D721Med (cell line): ENCODE results near the gene VIPR2.

Experiments used
- DNase-seq: peaks from one replicate; pipeline ENCODE4 v3.0.0; 2011; ENCODE audit warnings: low spot score; ENCODE audit not compliant: insufficient read length
- FAIRE-seq: peaks from 2 replicates; lab custom pipeline; 2011; peaks lifted over from hg19 to GRCh38; lab: Jason Lieb, UNC
- TF ChIP-seq, protein P1 (sequence below): IDR thresholded peaks from 2 replicates; pipeline ENCODE4 v1.5.1; 2012; ENCODE audit warnings: mild to moderate bottlenecking, control low read depth; ENCODE audit not compliant: insufficient read depth; ENCODE audit errors: missing control alignments

Gene VIPR2

GRCh38 chr7:159143780-159144757 lies 598 bp downstream of the VIPR2 start:
- DNase-seq (no peak), FAIRE-seq (no peak)
- TF ChIP-seq, protein P1, sequence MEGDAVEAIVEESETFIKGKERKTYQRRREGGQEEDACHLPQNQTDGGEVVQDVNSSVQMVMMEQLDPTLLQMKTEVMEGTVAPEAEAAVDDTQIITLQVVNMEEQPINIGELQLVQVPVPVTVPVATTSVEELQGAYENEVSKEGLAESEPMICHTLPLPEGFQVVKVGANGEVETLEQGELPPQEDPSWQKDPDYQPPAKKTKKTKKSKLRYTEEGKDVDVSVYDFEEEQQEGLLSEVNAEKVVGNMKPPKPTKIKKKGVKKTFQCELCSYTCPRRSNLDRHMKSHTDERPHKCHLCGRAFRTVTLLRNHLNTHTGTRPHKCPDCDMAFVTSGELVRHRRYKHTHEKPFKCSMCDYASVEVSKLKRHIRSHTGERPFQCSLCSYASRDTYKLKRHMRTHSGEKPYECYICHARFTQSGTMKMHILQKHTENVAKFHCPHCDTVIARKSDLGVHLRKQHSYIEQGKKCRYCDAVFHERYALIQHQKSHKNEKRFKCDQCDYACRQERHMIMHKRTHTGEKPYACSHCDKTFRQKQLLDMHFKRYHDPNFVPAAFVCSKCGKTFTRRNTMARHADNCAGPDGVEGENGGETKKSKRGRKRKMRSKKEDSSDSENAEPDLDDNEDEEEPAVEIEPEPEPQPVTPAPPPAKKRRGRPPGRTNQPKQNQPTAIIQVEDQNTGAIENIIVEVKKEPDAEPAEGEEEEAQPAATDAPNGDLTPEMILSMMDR = no peak

- FAIRE-seq = no peak
- TF ChIP-seq, protein P1 = no peak
These were observed 1.9 kb downstream of the VIPR2 start for GRCh38 chr7:159142730-159143129.

DNA sequence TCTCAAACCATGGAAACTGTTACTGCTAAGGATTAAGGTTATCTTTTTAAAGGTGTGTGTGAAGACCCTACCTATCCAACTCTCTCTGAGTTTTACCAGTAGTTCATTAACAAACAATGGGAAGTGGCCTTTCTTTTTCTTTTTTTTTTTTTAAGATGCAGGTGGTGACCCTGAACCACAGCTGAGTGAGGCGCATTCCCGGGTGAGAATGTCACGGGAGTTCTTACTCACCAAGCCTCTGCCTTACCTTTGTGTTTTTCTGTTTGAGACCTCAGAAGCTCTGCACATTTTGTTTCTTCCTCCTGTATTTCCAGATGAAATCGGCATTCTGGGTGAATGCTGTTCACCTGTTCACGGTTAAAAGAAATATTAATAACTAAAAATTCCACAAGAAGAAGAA lies 2.5 kb downstream of the VIPR2 start:
- FAIRE-seq (no peak), DNase-seq (no peak)
- TF ChIP-seq, protein P1 = no peak

More at GRCh38 chr7:159142730-159143129, 1.9 kb downstream of the VIPR2 start:
- DNase-seq = no peak

DNA sequence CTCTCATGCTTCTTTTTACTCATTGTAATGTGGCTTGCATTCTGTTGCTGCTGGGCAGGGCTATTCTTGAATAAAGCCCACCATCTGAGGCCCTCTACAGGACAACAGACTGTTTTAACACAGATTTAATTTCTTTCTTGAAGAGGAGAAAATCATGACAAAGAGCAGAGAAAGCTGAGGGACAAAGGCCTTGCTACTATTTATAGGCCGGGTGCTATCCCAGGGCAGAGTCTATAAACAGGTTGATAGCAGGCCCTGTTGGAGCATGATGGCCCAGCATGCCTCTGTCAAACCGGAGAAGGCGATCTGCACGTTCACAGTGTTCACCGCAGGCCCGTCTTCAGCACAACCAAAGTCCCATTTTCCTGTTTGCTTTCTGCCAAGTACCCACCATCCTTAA lies 3.0 kb downstream of the VIPR2 start:
- DNase-seq (no peak), FAIRE-seq (no peak)
- TF ChIP-seq, protein P1 = no peak

DNA sequence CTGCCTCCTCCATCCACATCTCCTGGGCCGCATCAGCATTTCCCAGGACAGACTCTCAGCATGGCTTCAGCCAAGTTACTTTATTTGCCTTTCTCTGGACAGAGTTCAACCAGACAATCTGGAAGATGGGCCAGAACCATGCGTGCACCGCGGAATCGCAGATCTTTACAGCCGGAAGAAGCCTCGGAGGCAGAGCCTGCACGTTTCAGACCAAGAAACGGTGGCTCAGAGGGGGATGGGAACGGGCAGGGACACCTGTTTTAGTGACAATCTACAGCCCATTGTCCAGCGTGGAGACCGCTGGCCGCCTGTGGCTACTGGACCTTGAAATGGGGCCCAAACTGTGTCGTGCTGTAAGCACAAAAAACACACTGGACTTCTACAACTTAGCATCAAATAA lies 3.5 kb downstream of the VIPR2 start:
- TF ChIP-seq, protein P1 = no peak
- no peak for FAIRE-seq
- DNase-seq = no peak

DNA sequence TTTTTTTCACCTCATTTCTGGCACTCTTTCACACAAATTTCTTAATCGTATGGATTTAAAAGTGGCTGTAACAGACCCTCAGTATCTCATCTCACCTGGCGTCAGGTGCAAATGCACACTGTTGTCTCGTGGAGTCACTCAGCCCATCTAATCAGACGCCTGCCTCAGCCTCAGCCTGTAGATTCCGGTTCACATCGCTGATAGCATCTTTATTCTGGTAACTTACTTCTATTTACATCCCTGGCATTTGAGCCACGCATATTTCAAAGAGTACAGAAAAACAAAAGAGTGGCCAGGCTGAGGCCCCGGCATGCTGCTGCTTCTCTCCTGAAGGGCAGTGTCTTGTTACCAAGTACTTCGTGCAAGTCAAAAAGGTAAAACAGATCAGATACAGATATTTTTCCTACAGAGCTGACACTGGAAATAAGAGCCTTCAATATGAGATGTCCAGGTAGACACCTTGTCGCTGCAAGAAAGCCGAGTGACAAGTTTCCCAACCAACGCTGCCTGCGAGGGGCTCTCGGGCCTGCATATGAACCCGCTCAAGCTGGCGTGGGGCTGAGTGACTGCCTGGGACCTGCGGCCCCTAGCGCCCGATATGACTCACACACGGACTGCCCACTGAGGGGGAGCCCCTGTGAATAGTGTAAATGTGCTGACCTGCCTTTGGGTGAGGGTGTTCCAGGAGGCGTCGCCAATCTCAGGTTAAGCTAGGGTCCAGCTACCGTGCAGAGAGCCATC lies 4.3 kb downstream of the VIPR2 start:
- DNase-seq (no peak), FAIRE-seq (no peak)

More for the DNA sequence above, 4.3 kb downstream of the VIPR2 start:
- TF ChIP-seq, protein P1 = no peak
